ENCODE data around the gene TIAM2.
A peak's percentile ranks its signal among the peaks of the same experiment; 100 is the strongest.
"Not testable (repeated sequence)": the region's sequence is repeated elsewhere in the genome, so short reads cannot be mapped to it uniquely, and the experiment has no call there.

The TIAM2 gene

GRCh38 chr6:154958469-154958868 is 36.6 kb upstream of the TIAM2 start:
- TF ChIP-seq CTCF (IDR thresholded peaks at IDR 0.05; ENCODE audit: low read depth, low read length, missing control alignments) = no peak
- no peak overlapping the region for H3K4me3 ChIP-seq (replicated peaks; ENCODE audit: low read depth, low read length)
- DNase-seq (ENCODE audit: extremely low read depth, low read depth) = no peak

DNA sequence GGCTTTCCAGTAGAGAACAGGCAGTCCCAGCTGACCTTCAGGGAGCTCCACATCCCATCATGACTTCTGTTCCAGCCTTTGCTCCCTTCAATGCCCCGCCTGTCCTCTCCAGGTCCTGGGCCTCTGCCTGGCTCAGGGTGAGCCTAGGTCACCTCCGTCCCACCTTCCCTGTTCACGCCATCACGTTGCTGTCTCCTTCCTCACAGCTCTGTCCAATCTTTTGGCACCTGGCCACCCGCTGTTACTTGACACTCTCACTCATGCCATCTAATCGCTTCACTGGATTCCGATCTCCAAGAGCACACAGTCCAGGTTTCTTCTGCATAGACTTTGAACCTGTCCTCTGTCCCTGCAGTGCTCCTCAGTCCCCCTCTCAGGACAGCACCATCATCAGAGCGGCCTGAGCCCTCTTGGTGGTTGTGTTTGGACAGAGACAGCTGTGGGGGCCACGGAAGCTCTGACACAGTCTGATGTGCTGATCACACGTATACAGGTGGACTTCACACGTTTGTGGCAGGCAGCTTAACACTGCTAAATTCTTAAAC is 34.7 kb upstream of the TIAM2 start:
- no peak for TF ChIP-seq CTCF (IDR thresholded peaks at IDR 0.05; ENCODE audit: low read depth, low read length, missing control alignments)
- H3K4me3 ChIP-seq (replicated peaks; ENCODE audit: low read depth, low read length) = no peak overlapping the region
- no peak for DNase-seq (ENCODE audit: extremely low read depth, low read depth)

DNA sequence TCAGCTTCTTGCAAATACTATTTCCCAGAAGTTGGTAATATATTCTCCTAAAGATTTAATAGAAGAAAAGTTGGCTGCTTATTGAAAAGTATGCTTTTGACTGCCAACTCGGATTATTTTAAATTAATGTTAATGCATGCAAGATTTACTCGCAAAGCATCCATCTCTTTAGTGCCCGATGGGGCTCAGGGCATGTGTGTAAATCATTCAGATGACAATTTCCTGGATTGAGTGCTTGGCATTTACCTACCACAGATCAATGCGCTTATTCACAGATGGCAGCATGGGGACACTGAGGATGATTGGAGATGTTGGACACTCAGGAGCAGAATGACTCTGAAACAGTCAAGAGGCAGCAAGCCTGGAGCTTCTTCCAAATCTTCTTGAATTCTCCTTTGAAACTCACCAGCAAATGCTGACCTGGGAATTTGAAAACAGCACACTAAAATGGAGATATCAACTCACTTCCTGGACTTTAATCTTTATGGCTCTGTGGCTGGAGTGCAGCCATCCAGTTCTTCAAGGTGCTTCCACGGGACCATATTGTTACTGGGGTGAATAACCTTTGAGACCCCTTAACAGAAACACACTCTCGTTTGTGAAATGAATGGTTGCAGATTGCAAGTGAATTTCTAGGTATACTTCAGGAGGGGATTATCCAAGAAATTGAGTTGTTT is 34.1 kb upstream of the TIAM2 start:
- TF ChIP-seq CTCF (IDR thresholded peaks at IDR 0.05; ENCODE audit: low read depth, low read length, missing control alignments) = no peak
- no peak overlapping the region for H3K4me3 ChIP-seq (replicated peaks; ENCODE audit: low read depth, low read length)
- DNase-seq (ENCODE audit: extremely low read depth, low read depth) = no peak

DNA sequence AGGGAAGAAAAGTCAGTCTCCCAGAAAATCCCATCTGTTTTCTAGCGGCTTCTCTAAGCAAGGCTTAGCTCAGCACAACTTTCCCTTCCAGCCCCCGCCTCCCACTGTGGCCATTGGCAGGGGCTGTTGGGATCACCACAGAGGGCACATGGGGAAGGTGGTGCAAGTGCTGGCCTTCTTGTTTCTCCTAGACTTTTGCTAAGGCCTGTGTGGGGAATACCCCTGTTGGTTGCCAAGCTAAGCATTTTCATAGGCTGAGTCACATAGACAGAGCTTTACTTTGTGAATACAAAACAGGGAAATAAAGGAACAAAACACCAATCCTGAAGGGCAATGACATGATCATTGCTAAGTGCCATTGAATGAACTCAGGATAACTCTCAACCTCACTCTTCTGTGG is 32.4 kb upstream of the TIAM2 start:
- DNase-seq (ENCODE audit: extremely low read depth, low read depth) = peak; percentile 27
- no peak for TF ChIP-seq CTCF (IDR thresholded peaks at IDR 0.05; ENCODE audit: low read depth, low read length, missing control alignments)

GRCh38 chr6:154966065-154966770 is 28.9 kb upstream of the TIAM2 start:
- not testable (repeated sequence) for H3K4me3 ChIP-seq (replicated peaks; ENCODE audit: low read depth, low read length); DNase-seq (ENCODE audit: extremely low read depth, low read depth)

More for the DNA sequence above, 32.4 kb upstream of the TIAM2 start:
- H3K4me3 ChIP-seq (replicated peaks; ENCODE audit: low read depth, low read length) = no peak overlapping the region

- TF ChIP-seq CTCF (IDR thresholded peaks at IDR 0.05; ENCODE audit: low read depth, low read length, missing control alignments) = no peak
- no peak overlapping the region for H3K4me3 ChIP-seq (replicated peaks; ENCODE audit: low read depth, low read length)
- no peak for DNase-seq (ENCODE audit: extremely low read depth, low read depth)
These were observed 25.3 kb upstream of the TIAM2 start for GRCh38 chr6:154969796-154970195.

DNA sequence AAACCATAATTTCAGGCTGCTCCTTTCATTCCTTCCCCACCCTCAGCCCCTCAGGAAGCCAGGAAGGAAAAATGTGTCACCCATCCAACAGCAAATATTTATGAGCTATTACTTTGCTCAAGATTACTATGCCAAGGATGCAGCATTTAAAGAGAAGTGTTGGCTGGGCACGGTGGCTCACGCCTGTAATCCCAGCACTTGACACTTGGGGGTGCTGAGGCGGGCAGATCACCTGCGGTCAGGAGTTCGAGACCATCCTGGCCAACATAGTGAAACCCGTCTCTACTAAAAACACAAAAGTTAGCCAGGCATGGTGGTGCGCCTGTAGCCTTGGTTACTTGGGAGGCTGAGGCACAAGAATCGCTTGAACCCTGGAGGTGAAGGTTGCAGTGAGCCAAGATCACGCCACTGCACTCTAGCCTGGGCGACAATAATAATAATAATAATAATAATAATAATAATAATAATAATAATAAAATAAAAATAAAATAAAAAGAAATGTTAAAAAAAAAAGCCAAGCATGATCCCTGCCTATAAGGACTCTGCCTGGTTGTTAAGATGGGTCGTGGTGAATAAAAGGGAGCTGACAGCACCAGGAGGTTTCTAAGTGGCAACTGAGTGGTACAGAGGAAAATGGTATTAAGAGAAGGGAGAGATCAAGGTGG is 20.5 kb upstream of the TIAM2 start:
- no peak overlapping the region for H3K4me3 ChIP-seq (replicated peaks; ENCODE audit: low read depth, low read length)
- DNase-seq (ENCODE audit: extremely low read depth, low read depth) = no peak
- TF ChIP-seq CTCF (IDR thresholded peaks at IDR 0.05; ENCODE audit: low read depth, low read length, missing control alignments) = no peak

Measured in HFF-Myc (cell line).